Inferior parietal cortex (tissue), 1 donor: ENCODE data around the gene DSTN.

ENCODE experiments used
- DNase-seq: peaks from one replicate; pipeline ENCODE4 v3.0.0-alpha.2; 2016; ENCODE audit errors: extremely low spot score

The DSTN gene

DNA sequence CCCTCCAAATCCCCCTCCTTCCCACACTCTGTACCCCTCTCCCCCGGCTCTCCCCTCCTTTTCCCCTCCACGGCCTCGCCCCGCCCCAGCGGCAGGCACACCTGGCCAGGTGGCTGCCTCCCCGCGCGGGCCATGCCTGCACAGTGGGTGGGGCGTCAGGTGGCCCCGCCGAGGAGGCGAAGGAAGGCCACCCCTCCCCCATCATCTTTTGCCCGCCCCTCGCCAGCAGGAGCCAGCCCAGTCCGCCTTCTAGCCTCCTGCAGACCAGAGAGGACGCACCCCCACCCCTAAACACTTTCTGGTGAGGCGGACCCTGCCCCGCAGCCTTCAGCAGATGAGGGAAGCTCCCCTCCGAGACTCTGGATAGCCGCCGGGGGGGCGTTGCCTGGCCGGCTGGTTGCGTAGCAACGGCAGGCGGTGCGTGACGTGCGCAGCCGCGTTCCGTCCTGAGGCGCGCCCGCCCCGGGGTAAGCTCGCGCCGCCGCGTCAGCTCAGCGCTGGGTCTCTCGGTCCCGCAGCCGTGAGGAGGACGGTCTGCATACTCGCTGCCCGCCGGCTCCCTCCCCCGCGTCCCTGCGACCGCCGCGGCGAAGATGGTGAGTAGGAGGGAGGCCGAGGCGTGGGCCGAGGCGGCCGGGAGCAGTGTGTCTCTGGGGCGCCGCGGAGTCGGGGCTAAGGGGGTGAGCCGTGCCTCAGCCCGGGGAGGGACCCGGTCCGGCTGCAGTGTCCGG lies at the start of gene DSTN:
DSTN (plus strand) TSS at position 460 of the 731 bp plus-strand sequence; CDS start at position 594, 134 bp downstream.
- peak; percentile 87 for DNase-seq

DNA sequence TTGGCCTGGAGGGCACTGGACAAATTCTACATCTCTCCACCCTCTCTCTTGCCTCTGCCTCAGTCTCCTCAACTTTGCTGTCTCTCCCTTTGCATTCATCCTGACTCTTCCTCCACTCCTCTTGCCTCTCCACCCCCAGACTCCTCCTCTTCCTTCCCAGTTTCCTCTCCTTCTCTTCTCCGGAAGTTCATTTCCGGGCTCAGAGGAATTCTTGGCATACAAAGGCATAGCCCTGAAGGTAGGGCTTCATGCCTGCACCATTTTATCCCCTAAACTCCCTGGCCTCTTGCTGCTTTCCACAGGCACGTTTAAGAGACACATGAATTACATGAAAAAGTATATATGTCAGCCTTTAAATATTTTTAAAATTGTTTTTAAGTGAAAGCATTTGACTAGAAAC lies 49.3 kb upstream of the DSTN start:
- DNase-seq = no peak

DNA sequence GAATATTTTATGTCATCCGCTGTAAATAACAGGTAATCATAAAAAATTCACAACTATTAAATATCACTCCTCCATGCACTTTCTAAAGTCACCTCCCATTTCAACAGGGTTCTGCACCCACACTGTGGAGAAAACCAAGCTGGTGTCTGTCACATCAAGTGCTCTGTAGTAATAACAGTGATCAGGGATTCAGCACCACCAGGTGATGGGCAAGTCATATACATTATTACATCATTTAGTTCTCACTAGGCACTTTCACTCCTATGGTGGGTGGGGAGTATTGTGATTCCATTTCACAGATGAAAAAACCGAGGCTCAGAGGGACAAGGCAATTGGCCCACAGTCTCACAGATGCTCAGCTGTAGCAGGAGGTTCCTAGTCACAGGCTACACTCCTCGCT lies 47.3 kb upstream of the DSTN start:
- no peak for DNase-seq

DNA sequence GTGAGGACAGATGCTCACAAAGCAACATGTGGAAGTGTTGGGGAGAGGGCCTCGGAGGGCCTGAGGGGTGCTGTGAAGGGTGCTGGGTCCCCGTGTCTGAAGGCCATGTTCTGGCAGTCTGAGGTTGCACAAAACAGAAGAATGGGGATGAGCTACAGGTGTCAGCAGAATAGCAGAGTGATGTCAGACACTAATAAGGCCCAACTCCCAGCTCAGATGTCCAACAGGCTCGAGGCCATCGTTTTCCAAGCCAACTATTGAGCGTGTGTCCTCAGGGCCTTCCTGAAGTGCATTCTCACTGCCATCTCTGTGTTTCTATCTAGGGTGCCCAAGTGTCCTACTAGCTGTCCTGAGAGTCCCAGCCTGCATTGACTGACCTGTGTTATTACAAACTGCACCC lies 46.5 kb upstream of the DSTN start:
- DNase-seq = no peak

DNA sequence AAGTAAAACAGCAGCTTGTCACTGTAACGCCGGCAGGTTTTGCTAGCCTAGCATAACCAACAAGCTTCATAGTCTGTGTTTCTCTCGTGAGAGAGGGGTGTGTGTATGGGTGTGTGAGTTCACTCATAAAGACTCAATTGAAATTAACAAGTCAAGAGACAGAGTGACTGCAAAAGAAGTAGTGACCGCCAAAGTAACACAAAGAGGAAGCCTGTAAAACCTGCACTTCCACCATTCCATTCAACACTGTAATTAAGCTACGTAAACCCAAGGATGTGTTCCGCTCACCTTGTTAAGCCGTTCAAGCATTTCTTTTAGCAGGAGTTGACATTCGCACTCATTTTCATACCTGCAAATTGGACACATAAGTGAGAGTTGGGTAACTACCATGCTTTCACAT lies 45.3 kb upstream of the DSTN start:
- no peak for DNase-seq

DNA sequence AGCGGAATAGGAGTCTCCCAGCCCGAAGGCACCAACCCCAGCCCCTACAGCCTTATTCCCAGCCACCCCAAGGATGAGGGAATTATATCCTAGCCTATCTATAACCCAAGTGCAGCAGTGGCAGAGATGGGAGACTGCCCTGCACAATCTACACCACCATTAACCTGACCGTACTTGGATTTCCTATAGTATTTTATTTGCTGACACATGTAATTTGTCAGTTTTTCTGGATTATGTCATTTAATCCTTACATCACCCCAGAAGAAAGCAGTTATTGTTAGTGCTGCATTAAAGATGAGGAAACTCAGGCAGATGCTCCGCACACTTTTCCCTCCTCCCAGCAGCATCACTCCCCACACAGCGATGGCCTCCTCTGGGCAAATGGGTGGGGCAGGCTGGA lies 44.7 kb upstream of the DSTN start:
- no peak for DNase-seq

DNA sequence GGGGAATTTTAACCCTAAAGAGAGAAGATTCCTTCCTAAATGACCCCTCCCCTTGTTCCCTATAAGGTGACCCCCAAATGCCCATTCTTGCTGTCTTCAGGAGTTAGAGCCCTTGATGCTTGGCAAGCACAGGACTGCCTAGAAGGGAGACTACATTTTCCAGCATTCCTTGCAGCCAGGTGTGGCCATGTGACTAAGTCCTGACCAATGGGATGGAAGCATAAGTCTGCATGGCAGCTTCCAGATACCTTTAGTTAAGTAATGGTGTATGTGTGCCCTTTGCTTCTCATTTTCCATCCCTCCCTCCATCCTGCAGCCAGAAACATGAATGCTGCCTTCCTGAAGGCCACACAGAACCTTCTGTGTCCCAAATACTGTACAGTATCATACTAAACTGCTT lies 44.2 kb upstream of the DSTN start:
- no peak for DNase-seq

DNA sequence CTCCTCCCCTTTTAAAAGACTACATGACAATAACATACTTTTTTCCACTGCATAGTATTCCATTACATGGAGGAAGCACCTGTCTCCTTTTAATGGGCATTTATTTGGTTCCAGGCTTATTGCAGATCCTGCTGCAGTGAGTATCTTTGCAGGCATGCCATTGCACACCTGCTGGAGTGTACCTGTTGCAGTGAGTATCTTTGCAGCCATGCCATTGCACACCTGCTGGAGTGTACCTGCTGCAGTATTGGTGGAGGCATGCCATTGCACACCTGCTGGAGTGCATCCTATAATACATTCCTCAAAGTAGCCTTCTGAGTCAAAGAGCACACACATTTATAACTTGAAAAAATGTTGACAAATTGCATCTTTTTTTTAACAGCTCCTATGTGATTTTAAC lies 40.3 kb upstream of the DSTN start:
- DNase-seq = no peak

DNA sequence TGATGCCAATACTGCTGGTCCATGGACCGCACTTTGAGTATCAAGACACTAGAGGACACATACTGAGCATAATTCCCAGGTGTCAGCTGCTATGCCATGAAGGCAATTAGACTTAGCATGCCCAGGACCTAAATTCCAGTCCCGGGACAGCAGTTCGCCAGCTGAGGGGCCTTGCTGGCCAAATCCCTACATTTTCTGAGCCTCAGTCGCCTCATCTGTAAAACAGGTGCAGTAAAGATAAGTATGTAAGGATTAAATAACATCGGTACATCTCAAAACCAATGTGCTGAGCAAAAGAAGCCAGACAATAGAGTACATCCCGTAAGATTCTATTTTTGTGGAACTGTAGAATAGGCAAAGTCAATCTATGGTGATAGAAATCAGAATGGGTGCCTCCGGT lies 39.7 kb upstream of the DSTN start:
- no peak for DNase-seq

DNA sequence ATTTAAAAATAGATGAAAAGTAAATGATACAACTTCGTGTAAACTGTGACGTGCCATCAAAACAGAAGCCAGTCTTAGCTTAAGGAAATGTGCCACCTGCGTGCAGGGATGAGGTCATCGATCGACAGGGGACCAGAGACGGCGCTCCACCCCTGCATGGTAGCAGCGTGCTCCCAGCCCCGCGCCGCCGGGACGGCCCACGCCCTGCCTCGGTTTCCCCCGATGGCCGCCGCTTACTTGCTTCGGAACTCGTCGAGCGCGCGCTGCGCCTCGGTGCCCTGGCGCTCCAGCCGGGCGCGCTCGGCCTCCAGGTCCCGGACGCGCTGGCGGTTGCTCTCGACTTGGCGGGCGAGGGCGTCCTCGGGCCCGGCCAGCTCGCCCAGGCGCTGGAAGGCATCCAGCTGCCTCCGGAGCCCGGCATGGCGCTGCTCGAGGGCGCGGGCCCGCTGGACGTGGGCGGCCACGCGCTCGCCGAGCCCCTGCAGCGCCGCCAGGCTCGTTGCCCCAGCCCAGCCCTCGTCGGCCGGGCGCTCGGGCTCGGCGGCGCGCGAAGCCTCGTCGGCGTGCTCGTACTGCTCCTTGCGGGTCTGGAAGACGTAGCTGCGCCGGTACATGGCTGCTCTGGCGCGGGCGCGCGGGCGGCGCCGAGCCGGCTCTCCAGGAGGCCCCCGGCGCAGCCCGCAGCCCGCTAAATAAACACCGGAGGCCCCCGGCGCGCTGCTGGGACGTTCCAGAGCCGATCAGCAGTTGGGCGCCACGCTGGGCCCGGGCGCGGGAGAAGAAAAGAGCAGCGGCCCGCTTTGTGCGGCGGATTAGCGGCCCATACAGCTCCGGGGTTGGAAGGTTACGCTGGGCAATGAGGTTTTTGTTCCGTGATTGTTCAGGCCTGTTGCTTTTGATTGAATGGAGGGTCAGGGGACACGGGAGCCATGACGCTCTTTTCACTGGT lies 38.9 kb upstream of the DSTN start, which contains the start of gene BFSP1:
BFSP1 (minus strand) TSS at position 664 of the 949 bp plus-strand sequence; CDS start at position 614, 50 bp downstream.
- DNase-seq = peak; percentile 20

DNA sequence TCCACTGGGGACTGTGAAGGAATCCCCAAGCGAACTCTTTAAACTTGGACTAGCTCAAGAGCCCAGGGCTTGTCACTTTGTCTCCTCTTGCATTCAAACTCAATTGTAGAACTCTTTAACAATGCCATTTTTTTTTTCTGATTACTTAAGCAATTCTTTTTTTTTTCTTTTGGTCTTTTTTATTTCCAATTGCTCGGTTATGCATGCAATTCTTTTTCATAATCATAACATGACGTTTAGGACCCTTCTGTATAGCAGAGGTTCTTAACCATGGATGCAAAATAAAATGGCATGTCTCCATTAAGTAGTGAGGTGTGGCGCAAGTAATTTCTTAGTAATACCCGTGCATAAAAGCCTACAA lies 38.2 kb upstream of the DSTN start:
- DNase-seq = no peak

DNA sequence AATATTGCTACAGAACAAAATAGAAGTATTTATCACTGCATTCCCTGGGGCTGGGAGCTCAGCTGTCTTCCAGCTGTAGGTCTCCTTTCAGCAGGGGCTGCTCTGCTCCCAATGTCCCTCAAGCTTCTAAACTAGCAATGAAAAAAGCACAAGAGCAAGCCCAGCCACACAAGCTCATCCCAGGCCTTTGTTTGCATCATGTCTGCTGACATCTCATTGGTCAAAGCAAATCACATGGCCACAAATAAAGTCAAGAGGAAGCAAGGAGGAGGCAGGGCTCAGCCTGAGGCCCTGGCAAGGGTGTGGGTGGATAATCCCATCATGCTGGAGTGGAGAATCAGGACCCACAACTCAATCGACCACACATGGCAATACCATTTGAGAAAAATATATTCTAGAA lies 36.5 kb upstream of the DSTN start:
- no peak for DNase-seq

DNA sequence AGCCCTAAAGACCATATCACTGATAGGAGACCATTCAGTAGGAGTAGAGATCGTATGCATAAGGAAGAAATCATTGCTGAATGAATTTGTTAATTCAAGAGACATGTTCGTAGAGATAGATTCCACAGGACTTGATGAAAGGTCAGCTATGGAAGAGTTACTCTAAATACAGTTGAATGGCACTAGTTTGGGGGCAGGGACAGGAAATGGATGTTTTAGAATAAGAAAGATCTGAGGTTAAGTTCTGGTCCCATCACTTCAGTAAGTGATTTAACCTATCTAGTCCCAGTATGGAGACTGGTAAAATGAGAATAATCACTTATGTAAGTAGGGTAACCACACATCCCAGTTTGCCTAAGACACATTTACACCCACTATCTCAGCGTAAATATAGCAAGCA lies 35.8 kb upstream of the DSTN start:
- DNase-seq = no peak

DNA sequence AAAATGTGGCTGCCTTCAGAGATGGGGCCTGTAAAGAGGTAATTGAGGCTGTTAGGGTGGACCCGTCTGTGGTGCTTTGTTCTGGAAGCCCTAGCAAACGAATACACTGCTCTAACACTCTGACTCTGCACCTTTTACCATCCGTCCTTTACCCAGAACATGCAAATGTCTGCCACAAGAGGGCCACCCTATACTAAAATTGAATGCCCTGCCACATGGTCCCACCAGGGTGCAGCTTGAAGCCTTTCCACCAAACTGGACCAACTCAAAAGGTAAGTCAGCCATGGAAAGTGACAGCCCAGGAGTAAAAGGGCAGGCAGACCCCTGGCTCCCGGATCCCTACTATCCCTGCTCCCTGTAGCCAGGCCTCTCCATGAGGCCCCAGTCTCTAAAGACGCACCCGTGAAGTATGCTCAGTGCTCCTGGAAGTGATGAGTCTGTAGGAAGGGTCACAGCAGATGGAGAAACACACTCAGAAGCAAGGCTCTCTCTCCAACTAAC lies 32.9 kb upstream of the DSTN start:
- DNase-seq = peak; percentile 79

DNA sequence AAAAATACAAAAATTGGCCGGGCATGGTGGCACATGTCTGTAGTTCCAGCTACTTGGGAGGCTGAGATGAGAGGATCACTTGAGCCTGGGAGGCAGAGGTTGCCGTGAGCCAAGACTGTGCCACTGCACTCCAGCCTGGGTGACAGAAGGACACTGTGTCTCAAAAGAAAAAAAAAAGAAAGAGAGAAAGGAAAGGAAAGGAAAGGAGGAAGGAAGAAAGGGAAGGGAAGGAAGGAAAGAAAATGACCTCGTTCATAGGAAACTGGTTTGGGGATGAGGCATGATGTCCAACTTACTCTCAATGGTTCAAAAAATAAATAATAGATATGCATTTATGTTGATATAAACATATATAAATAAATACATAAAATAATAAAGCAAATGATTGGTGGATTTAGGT lies 31.9 kb upstream of the DSTN start:
- no peak for DNase-seq

DNA sequence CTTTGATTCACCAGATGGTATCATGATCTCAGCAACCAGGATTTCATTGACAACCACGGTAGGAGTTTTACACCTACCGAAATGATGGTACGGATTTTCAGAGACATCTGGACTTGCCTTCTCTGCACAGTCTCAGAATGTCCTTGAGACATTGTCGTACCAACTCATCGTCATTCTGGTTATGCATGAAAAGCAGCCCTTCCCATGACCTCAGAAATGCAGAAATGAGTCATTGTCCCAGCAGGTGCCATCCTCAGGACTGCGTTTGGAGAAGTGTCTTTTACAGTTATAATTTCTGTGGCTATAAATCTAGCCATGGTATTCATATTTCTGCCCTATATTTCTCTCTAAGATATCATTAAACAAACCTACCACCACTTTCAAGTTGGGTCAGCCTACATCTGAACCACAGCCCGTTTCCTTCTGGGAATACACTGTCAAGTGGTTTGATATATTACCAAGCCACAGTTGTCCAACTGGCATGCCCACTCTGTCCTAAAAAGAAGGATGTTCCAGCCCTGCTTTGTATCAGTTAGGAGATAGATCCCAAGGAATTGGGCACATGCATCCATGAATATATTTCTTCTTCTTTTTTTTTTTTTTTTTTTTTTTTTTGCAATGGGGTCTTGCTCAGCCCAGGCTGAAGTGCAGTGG lies 31.2 kb upstream of the DSTN start:
- no peak for DNase-seq

DNA sequence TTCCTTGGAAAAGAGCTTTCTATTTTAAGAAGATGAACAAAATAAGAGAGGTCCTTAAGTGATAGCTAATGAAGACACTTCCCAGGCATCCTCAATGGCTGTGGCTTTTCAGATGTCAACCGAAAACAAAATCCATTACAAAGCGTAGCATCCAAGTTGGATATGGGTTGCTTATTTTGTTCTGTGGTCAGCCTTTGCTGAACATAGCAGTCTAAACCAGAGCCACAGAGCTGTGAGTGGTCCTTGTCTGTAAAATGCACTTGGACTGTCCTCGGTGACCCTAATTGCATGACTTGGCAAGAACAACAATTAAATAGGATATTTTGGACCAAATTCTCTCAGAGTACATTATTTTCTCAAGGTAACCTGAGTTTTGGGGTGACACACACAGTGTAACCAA lies 28.3 kb upstream of the DSTN start:
- no peak for DNase-seq

DNA sequence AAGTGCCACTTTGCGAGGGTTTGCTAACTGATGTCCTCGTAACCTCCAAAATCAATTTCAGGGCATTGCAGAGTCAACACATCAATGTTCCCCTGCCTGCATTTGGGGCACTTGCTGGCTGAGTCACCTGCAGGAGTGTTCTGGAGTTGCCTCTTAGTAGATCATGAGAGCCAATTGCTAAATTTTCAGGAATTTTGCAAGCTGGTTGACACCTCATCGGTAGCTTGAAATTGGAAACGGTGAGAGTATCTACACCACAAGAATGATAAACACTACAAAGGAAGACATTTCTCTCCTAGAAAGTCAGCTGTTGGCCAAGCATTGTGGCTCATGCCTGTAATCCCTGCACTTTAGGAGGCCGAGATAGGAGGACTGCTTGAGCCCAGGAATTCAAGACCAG lies 27.9 kb upstream of the DSTN start:
- no peak for DNase-seq

DNA sequence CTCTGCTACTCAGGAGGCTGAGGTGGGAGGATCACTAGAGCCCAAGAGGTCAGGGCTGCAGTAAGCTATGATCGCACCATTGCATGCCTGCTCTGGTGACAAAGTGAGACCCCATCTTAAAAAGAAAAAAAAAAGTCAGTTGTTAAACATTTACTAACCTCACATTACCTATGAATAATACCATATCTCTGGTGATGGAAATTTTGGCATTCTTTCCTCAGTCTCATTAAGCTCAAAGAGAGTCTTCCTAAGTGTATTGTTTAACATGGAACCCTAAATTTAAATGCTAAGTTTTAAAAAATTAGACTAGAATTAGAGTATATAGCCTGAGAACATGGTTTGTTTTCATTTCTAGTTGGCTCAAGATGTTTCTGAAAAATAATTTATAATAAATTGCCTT lies 27.4 kb upstream of the DSTN start:
- DNase-seq = no peak

DNA sequence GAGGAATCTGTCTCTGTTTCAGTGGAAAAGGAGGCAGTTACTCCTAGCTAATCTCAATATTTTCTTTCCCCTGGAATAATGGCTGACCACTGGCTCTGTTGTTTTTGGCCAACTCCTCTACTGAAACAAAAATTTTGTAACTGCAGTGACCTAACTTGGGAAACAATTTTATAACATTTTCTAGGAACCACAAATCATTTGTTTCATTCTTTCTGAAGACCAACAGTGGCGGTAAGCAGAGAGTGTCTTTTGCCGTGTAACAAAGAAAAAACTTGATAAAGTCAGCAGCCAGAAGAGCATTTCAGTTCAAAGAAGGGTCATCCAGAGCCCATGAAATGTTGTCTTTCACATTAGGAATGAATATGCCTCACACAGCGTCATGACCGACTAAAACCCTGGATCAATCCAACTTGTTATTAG lies 26.9 kb upstream of the DSTN start:
- no peak for DNase-seq

DNA sequence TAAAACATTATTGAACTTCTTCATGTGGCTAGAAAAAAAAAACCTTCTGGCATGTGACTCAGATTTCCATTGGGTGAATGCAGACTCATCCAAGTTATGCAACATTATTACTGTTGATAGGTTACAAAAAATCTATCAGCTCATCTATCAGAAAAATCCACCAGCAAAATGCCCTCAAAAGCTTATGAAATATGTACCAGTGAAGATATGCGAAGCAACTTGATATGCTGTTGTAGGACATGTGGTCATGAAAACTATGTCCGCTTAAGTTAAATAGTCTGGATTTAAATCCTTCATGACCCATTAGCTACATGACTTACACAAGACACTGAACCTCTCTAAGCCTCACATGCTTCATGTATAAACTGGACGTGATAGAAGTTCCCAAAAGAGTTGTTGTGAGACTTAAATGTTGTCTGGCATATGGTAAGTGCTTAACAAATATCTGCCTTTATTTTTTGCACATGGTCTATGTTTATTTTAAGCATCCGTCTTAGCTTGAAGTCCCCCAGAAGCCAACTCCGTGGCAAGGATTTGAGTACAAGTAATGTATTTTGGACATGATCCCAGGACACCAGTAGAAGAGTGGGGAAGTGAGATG lies 26.2 kb upstream of the DSTN start:
- no peak for DNase-seq

DNA sequence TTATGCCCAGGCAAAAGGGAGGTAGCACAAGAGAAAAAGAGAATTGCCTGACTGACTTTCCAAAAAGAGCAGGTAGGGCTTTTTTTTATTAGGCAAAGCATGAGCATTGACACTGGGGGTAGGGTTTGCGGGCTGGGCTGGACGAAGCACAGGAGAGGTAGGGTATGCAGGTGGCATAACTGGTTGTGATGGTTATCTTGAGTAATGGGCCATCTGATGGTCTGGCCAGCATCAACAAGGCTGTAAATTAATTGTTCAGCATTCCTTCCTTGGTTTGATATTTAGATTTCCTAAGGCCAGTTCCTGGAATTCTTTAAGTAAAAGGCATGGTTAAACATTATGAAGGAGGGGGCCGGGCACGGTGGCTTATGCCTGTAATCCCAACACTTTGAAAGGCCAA lies 24.7 kb upstream of the DSTN start:
- DNase-seq = no peak
